Activated B cell treated with CpG ODN at 0.5 μM for 24 hours (primary cell): Measurements from ENCODE around the gene C12orf42. TPM values are rescaled to one million over a fixed set of nuclear protein-coding genes. Genes with fewer than 3 reads are reported as not detected.

ENCODE experiments used
- ATAC-seq: fragments of 200-7000 bp; cut with Tn5 transposase; one replicate; pipeline ENCODE4 v1.10.0; 2021; ENCODE audit warnings: low read depth, mild to moderate bottlenecking, moderate library complexity
- CTCF ChIA-PET: fragments of 350-600 bp; sonication (Branson Sonifier 250); formaldehyde crosslinking; loops from one replicate; lab custom pipeline; 2021; ENCODE audit warnings: antibody characterized with exemption; lab: Charles Lee
- POLR2A ChIA-PET: fragments of 350-600 bp; sonication (Branson Sonifier 250); formaldehyde crosslinking; loops from one replicate; lab custom pipeline; 2021; ENCODE audit warnings: antibody characterized with exemption; lab: Charles Lee
- DNase-seq: peaks from one replicate; pipeline ENCODE4 v3.0.0; 2022
- H3K27ac Mint-ChIP-seq: one replicate; pipeline ENCODE4 v1.8.0; 2020; ENCODE audit warnings: mixed read lengths
- H3K27me3 Mint-ChIP-seq: one replicate; pipeline ENCODE4 v1.8.0; 2021; ENCODE audit warnings: mixed read lengths
- H3K36me3 Mint-ChIP-seq: one replicate; pipeline ENCODE4 v1.8.0; 2021; ENCODE audit warnings: low read depth, mixed read lengths
- H3K4me1 Mint-ChIP-seq: one replicate; pipeline ENCODE4 v1.8.0; 2021; ENCODE audit warnings: mixed read lengths
- H3K4me3 Mint-ChIP-seq: one replicate; pipeline ENCODE4 v1.8.0; 2020; ENCODE audit warnings: mild to moderate bottlenecking, mixed read lengths
- H3K9me3 Mint-ChIP-seq: one replicate; pipeline ENCODE4 v1.8.0; 2020; ENCODE audit warnings: mixed read lengths
- intact Hi-C: fragments of 100-400 bp; cut with micrococcal nuclease; formaldehyde crosslinking; loops from one replicate; pipeline ENCODE4 v1.15.1; 2024
- total RNA-seq: library from RNA; stranded (reverse); gene quantifications from 2 replicates; pipeline ENCODE4 v1.2.3, GENCODE V29; 2022
- TF ChIP-seq, protein P1 (sequence below): fragments of 200-600 bp; IDR thresholded peaks from one replicate; pipeline ENCODE4 v1.8.0; 2022; ENCODE audit warnings: antibody characterized with exemption, mild to moderate bottlenecking

C12orf42 gene
- total RNA-seq, 1 donor from 2014 or later, result 21.0 TPM

DNA sequence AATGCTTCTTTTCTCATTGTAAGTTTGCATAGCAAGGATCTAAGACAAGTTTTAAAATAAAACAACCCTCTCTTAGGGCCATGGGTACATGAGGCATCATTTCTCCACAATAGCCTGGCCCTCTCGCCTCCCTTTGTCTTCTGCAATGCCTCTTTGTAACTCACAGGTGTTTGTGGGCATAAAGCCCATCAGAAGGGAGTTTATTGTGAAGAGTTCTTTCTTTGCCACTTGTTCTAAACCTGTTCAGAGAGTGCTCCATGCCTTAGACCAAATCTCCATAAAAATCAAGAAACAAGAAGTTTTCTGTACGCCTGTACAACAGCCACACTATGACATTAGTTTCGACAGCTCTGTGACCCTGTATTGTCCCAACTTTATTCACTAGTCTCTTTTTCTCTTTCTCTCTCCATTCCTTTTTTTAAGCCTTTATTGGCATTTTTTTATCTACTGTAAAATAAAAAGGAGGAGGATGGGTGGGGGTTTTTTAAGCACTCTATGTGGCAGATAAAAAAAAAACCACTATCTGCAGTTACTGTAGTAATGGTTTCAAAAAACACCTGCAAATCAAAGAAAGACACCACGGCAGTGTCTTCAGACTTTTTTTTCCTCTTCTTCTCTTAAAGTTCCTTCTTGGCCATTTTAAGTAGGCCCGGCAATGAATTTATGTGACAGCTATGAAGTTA lies 1.6 kb downstream of the C12orf42 start:
- no peaks in the 10 kb centered on the region for H3K27me3 Mint-ChIP-seq
- H3K9me3 Mint-ChIP-seq, result peaks cover 5% of the 10 kb centered on the region
- ChIA-PET POLR2A (interaction anchor here (0.6 to 2.8 kb wide), 5 partner anchors 11 to 313 kb away, joined by 3 to 36 read pairs (median 12); no protein-coding TSS in a partner anchor), CTCF (interaction anchor here (1.1 to 4.5 kb wide), 4 partner anchors 9 to 611 kb away, joined by 3 to 72 read pairs (median 4); no protein-coding TSS in a partner anchor)
- TF ChIP-seq, protein P1, sequence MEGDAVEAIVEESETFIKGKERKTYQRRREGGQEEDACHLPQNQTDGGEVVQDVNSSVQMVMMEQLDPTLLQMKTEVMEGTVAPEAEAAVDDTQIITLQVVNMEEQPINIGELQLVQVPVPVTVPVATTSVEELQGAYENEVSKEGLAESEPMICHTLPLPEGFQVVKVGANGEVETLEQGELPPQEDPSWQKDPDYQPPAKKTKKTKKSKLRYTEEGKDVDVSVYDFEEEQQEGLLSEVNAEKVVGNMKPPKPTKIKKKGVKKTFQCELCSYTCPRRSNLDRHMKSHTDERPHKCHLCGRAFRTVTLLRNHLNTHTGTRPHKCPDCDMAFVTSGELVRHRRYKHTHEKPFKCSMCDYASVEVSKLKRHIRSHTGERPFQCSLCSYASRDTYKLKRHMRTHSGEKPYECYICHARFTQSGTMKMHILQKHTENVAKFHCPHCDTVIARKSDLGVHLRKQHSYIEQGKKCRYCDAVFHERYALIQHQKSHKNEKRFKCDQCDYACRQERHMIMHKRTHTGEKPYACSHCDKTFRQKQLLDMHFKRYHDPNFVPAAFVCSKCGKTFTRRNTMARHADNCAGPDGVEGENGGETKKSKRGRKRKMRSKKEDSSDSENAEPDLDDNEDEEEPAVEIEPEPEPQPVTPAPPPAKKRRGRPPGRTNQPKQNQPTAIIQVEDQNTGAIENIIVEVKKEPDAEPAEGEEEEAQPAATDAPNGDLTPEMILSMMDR, result no peak
- H3K4me3 Mint-ChIP-seq, result peak overlapping the region; percentile 84
- peak overlapping the region; percentile 77 for H3K27ac Mint-ChIP-seq
- no peak for DNase-seq
- H3K36me3 Mint-ChIP-seq, result no peaks in the 10 kb centered on the region
- ATAC-seq, result no peak
- peaks cover 30% of the 10 kb centered on the region for H3K4me1 Mint-ChIP-seq
- intact Hi-C loops, result loop anchor here (2.0 kb wide), 2 partner anchors 31 to 167 kb away; no protein-coding TSS in a partner anchor

DNA sequence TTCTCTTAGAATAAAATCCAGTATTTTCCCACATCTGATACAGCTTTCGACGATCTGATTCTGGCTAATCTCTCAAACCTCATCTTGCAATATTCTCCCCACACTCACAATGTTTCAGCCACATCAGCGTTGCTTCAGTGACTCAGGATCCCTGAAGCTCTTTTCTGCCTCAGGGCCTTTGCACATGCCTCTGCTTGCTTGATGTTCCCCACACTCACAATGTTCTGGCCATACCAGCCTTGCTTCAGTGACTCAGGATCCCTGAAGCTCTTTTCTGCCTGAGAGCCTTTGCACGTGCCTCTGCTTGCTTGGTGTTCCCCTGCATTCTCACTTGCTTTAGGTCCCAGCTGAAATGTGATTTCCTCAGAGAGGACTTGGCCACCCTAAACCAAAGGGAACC lies 2.6 kb downstream of the C12orf42 start:
- ChIA-PET POLR2A (interaction anchor here (0.6 to 0.7 kb wide), 2 partner anchors 29 to 51 kb away, joined by 5 to 11 read pairs; no protein-coding TSS in a partner anchor), CTCF (interaction anchor here (1.0 kb wide), 1 partner anchor 92 kb away, joined by 3 read pairs; no protein-coding TSS in a partner anchor)
- Mint-ChIP-seq H3K27ac (no peak overlapping the region), H3K36me3 (no peaks in the 10 kb centered on the region), H3K27me3 (no peaks in the 10 kb centered on the region), H3K4me3 (no peak overlapping the region), H3K9me3 (peaks cover 6% of the 10 kb centered on the region), H3K4me1 (peaks cover 23% of the 10 kb centered on the region)
- TF ChIP-seq, protein P1, result no peak
- intact Hi-C loops, result no loop called here
- ATAC-seq (no peak), DNase-seq (no peak)

DNA sequence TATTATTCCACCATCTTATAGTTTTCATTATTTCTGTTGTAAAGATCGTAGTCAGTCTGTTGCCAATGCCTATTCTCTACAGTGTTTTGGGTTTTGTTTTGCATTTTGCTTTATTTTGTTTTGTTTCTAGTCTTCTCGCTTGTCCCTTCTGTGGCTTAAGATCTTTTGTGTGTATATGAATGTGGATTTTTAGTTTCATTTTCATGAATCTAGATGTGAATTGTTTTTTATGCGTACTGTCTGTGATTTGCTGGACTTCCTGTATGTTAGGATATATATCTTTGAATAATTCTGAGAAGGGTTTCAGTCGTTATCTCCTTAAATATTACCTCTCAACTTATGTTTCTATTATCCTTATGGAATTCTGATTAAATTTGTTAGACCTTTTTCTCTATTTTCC lies 13.4 kb downstream of the C12orf42 start:
- no peaks in the 10 kb centered on the region for H3K27me3 Mint-ChIP-seq
- no peak overlapping the region for H3K27ac Mint-ChIP-seq

DNA sequence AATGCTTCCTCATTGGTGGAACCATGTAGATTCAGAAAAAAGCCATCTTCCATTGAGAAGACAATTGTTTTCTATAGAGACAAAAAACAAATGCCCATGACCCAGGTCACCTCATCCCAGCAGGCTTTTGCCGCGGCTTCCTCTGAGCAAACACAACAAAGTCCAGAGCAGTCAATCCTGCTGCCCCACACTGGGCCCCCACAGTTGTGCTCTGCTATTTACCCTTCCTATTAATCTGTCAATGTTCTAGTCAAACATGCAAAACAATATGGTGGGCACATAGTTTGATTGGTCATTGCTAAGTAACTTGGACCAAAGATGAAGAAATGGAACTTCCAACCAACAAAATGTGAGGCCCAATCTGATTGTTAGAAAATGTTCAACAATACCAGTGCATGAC lies 20.7 kb downstream of the C12orf42 start:
- intact Hi-C loops, result no loop called here
- Mint-ChIP-seq H3K27me3 (no peaks in the 10 kb centered on the region), H3K9me3 (peaks cover 18% of the 10 kb centered on the region), H3K27ac (no peak overlapping the region), H3K4me1 (peaks cover 14% of the 10 kb centered on the region), H3K4me3 (no peak overlapping the region), H3K36me3 (no peaks in the 10 kb centered on the region)
- POLR2A ChIA-PET, result no interaction called here
- CTCF ChIA-PET, result no interaction called here
- no peak for ATAC-seq
- no peak for DNase-seq
- TF ChIP-seq, protein P1, result no peak

More for the DNA sequence above, 13.4 kb downstream of the C12orf42 start:
- DNase-seq (no peak), ATAC-seq (no peak)
- peaks cover 15% of the 10 kb centered on the region for H3K9me3 Mint-ChIP-seq
- H3K36me3 Mint-ChIP-seq, result peaks cover 2% of the 10 kb centered on the region
- POLR2A ChIA-PET, result no interaction called here
- CTCF ChIA-PET, result no interaction called here
- H3K4me3 Mint-ChIP-seq, result no peak overlapping the region
- intact Hi-C loops, result no loop called here
- H3K4me1 Mint-ChIP-seq, result no peaks in the 10 kb centered on the region
- TF ChIP-seq, protein P1, result no peak

DNA sequence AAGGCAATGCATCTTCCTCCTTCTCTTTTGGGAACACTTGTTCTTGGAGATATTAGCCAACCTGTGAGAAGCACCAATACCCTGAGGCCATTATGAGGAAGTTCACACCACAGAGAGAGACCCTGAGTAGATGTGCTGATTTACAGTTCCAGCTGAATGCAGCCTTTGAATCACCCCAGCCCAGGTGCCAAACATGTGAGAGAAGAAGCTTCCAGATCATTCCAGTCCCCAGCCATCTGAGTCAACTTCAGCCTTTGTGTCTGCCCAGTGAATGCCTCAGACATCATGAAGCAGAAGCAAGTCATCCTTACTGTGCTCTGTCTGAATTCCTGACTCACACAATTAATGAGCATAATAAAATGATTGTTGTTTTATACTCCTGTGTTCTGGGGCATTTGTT lies 25.1 kb downstream of the C12orf42 start:
- Mint-ChIP-seq H3K36me3 (no peaks in the 10 kb centered on the region), H3K27ac (peak overlapping the region; percentile 10), H3K4me1 (peaks cover 24% of the 10 kb centered on the region), H3K27me3 (no peaks in the 10 kb centered on the region), H3K4me3 (peak overlapping the region; percentile 8), H3K9me3 (peaks cover 5% of the 10 kb centered on the region)
- no peak for DNase-seq
- intact Hi-C loops, result no loop called here
- TF ChIP-seq, protein P1, result no peak
- CTCF ChIA-PET, result no interaction called here
- ATAC-seq, result peak; percentile 66
- POLR2A ChIA-PET, result interaction anchor here (1.4 kb wide), 1 partner anchor 29 kb away, joined by 7 read pairs; no protein-coding TSS in a partner anchor
